Activated B cell treated with CpG ODN at 0.5 μM for 24 hours (primary cell): Measurements from ENCODE around the gene ATP5PD. TPM values are rescaled to one million over a fixed set of nuclear protein-coding genes. Genes with fewer than 3 reads are reported as not detected.
"Not testable (repeated sequence)": the region's sequence is repeated elsewhere in the genome, so short reads cannot be mapped to it uniquely, and the experiment has no call there.

Experiments
- ATAC-seq: fragments of 200-7000 bp; cut with Tn5 transposase; one replicate; pipeline ENCODE4 v1.10.0; 2021; ENCODE audit warnings: low read depth, mild to moderate bottlenecking, moderate library complexity
- CTCF ChIA-PET: fragments of 350-600 bp; sonication (Branson Sonifier 250); formaldehyde crosslinking; loops from one replicate; lab custom pipeline; 2021; ENCODE audit warnings: antibody characterized with exemption; lab: Charles Lee
- POLR2A ChIA-PET: fragments of 350-600 bp; sonication (Branson Sonifier 250); formaldehyde crosslinking; loops from one replicate; lab custom pipeline; 2021; ENCODE audit warnings: antibody characterized with exemption; lab: Charles Lee
- DNase-seq: peaks from one replicate; pipeline ENCODE4 v3.0.0; 2022
- H3K27ac Mint-ChIP-seq: one replicate; pipeline ENCODE4 v1.8.0; 2020; ENCODE audit warnings: mixed read lengths
- H3K27me3 Mint-ChIP-seq: one replicate; pipeline ENCODE4 v1.8.0; 2021; ENCODE audit warnings: mixed read lengths
- H3K36me3 Mint-ChIP-seq: one replicate; pipeline ENCODE4 v1.8.0; 2021; ENCODE audit warnings: low read depth, mixed read lengths
- H3K4me1 Mint-ChIP-seq: one replicate; pipeline ENCODE4 v1.8.0; 2021; ENCODE audit warnings: mixed read lengths
- H3K4me3 Mint-ChIP-seq: one replicate; pipeline ENCODE4 v1.8.0; 2020; ENCODE audit warnings: mild to moderate bottlenecking, mixed read lengths
- H3K9me3 Mint-ChIP-seq: one replicate; pipeline ENCODE4 v1.8.0; 2020; ENCODE audit warnings: mixed read lengths
- intact Hi-C: fragments of 100-400 bp; cut with micrococcal nuclease; formaldehyde crosslinking; loops from one replicate; pipeline ENCODE4 v1.15.1; 2024
- total RNA-seq: library from RNA; stranded (reverse); gene quantifications from 2 replicates; pipeline ENCODE4 v1.2.3, GENCODE V29; 2022
- TF ChIP-seq, protein P1 (sequence below): fragments of 200-600 bp; IDR thresholded peaks from one replicate; pipeline ENCODE4 v1.8.0; 2022; ENCODE audit warnings: antibody characterized with exemption, mild to moderate bottlenecking

Gene ATP5PD
- total RNA-seq, 1 donor from 2014 or later, result 158 TPM

GRCh38 chr17:75006653-75007052, 40.1 kb downstream of the ATP5PD start:
- intact Hi-C loops, result no loop called here
- TF ChIP-seq, protein P1, sequence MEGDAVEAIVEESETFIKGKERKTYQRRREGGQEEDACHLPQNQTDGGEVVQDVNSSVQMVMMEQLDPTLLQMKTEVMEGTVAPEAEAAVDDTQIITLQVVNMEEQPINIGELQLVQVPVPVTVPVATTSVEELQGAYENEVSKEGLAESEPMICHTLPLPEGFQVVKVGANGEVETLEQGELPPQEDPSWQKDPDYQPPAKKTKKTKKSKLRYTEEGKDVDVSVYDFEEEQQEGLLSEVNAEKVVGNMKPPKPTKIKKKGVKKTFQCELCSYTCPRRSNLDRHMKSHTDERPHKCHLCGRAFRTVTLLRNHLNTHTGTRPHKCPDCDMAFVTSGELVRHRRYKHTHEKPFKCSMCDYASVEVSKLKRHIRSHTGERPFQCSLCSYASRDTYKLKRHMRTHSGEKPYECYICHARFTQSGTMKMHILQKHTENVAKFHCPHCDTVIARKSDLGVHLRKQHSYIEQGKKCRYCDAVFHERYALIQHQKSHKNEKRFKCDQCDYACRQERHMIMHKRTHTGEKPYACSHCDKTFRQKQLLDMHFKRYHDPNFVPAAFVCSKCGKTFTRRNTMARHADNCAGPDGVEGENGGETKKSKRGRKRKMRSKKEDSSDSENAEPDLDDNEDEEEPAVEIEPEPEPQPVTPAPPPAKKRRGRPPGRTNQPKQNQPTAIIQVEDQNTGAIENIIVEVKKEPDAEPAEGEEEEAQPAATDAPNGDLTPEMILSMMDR, result no peak
- Mint-ChIP-seq H3K4me3 (no peak overlapping the region), H3K36me3 (no peaks in the 10 kb centered on the region), H3K27ac (no peak overlapping the region), H3K4me1 (no peaks in the 10 kb centered on the region), H3K9me3 (no peaks in the 10 kb centered on the region), H3K27me3 (peaks cover 5% of the 10 kb centered on the region)
- DNase-seq (no peak), ATAC-seq (no peak)
- CTCF ChIA-PET, result interaction anchor here (2.0 kb wide), 1 partner anchor 45 kb away, joined by 7 read pairs; no protein-coding TSS in a partner anchor
- POLR2A ChIA-PET, result interaction anchor here (0.7 kb wide), 3 partner anchors 70 to 154 kb away, joined by 3 to 5 read pairs (median 5); no protein-coding TSS in a partner anchor

DNA sequence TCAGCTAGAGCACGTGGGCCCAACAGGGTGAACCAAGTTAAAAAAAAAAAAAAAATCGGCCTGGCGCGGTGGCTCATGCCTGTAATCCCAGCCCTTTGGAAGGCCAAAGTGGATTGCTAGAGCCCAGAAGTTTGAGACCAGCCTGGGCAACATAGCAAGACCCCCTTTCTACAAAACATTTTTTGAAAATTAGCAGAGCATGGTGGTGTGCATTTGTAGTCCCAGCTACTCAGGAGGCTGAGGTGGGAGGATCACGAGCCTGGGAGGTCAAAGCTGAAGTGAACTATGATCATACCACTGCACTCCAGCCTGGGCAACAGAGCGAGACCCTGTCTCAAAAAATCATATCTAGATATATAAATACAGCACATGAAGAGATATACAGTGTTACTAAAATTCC, 40.7 kb downstream of the ATP5PD start:
- H3K4me3 Mint-ChIP-seq, result not testable (repeated sequence)

GRCh38 chr17:75005291-75005690, 41.5 kb downstream of the ATP5PD start:
- CTCF ChIA-PET, result interaction anchor here (2.0 kb wide), 1 partner anchor 44 kb away, joined by 7 read pairs; no protein-coding TSS in a partner anchor
- no peaks in the 10 kb centered on the region for H3K4me1 Mint-ChIP-seq
- H3K27ac Mint-ChIP-seq, result no peak overlapping the region
- no peak overlapping the region for H3K4me3 Mint-ChIP-seq
- TF ChIP-seq, protein P1, result no peak
- ATAC-seq (no peak), DNase-seq (no peak)
- POLR2A ChIA-PET, result no interaction called here
- peaks cover 5% of the 10 kb centered on the region for H3K27me3 Mint-ChIP-seq
- H3K36me3 Mint-ChIP-seq, result no peaks in the 10 kb centered on the region
- no peaks in the 10 kb centered on the region for H3K9me3 Mint-ChIP-seq
- intact Hi-C loops, result no loop called here

More for the DNA sequence above, 40.7 kb downstream of the ATP5PD start:
- H3K27me3 Mint-ChIP-seq, H3K9me3 Mint-ChIP-seq, H3K4me1 Mint-ChIP-seq, H3K27ac Mint-ChIP-seq, H3K36me3 Mint-ChIP-seq, ATAC-seq, DNase-seq, intact Hi-C loops: not testable (repeated sequence)
- CTCF ChIA-PET, result interaction anchor here (2.0 kb wide), 1 partner anchor 44 kb away, joined by 7 read pairs; no protein-coding TSS in a partner anchor
- POLR2A ChIA-PET, result interaction anchor here (0.7 kb wide), 1 partner anchor 140 kb away, joined by 5 read pairs; no protein-coding TSS in a partner anchor

GRCh38 chr17:75004371-75004770, 42.4 kb downstream of the ATP5PD start:
- peaks cover 5% of the 10 kb centered on the region for H3K27me3 Mint-ChIP-seq
- TF ChIP-seq, protein P1, result no peak
- POLR2A ChIA-PET, result interaction anchor here (0.7 kb wide), 1 partner anchor 24 kb away, joined by 3 read pairs; no protein-coding TSS in a partner anchor

GRCh38 chr17:75003957-75004355, 42.8 kb downstream of the ATP5PD start:
- TF ChIP-seq, protein P1, result no peak
- CTCF ChIA-PET, result no interaction called here

More at GRCh38 chr17:75004371-75004770, 42.4 kb downstream of the ATP5PD start:
- intact Hi-C loops, result no loop called here
- H3K4me1 Mint-ChIP-seq, result no peaks in the 10 kb centered on the region
- H3K4me3 Mint-ChIP-seq, result no peak overlapping the region
- no peaks in the 10 kb centered on the region for H3K9me3 Mint-ChIP-seq
- CTCF ChIA-PET, result no interaction called here
- no peak overlapping the region for H3K27ac Mint-ChIP-seq
- DNase-seq (no peak), ATAC-seq (no peak)
- no peaks in the 10 kb centered on the region for H3K36me3 Mint-ChIP-seq

More at GRCh38 chr17:75003957-75004355, 42.8 kb downstream of the ATP5PD start:
- POLR2A ChIA-PET, result interaction anchor here (0.7 kb wide), 1 partner anchor 25 kb away, joined by 3 read pairs; no protein-coding TSS in a partner anchor
- Mint-ChIP-seq H3K36me3 (no peaks in the 10 kb centered on the region), H3K27ac (no peak overlapping the region), H3K4me1 (no peaks in the 10 kb centered on the region), H3K4me3 (no peak overlapping the region), H3K9me3 (no peaks in the 10 kb centered on the region), H3K27me3 (peaks cover 5% of the 10 kb centered on the region)
- no peak for DNase-seq
- no peak for ATAC-seq
- intact Hi-C loops, result no loop called here
